Measurements from ENCODE around the gene CGB7. TPM values are rescaled to one million over a fixed set of nuclear protein-coding genes. Genes with fewer than 3 reads are reported as not detected.

The CGB7 gene
- 0.66 and 1.0 TPM in 2 replicates for total RNA-seq (2022)
- percentile 23 among the genes with signal in this experiment for Bru-seq, nascent RNA
- percentile 16 among the genes with signal in this experiment for BruChase-seq, experiment 1, labeled RNA remaining after a 6-hour chase
- percentile 18 among the genes with signal in this experiment for BruChase-seq, experiment 2, labeled RNA remaining after a 2-hour chase
- long read RNA-seq, partial matches to known transcripts, result 0 of 1 reads
- long read RNA-seq, other reads (novel, unspliced or antisense), result 0 of 1 reads

- no peak for TF ChIP-seq CTCF (IDR thresholded peaks at IDR 0.05; ENCODE audit: unreplicated experiment)
- Mint-ChIP-seq H3K4me1 (ENCODE audit: low read depth, unreplicated experiment) (peaks cover 20% of the 10 kb centered on the region), H3K4me3 (ENCODE audit: low read depth, unreplicated experiment) (peak within 1 kb of the TSS; percentile 95), H3K27ac (ENCODE audit: unreplicated experiment) (peak within 1 kb of the TSS; percentile 58), H3K36me3 (ENCODE audit: insufficient read depth, unreplicated experiment) (peaks cover 37% of the 10 kb centered on the region), H3K9me3 (ENCODE audit: low read depth, unreplicated experiment) (no peaks in the 10 kb centered on the region), H3K27me3 (ENCODE audit: unreplicated experiment) (peaks cover 16% of the 10 kb centered on the region)
- intact Hi-C loops (cut with micrococcal nuclease; ENCODE audit: unreplicated experiment), result no loop called here
- DNase-seq, result peak; percentile 87
- CTCF ChIA-PET, result interaction anchor here (0.5 to 1.5 kb wide), 3 partner anchors 39 to 101 kb away, joined by 4 to 5 read pairs (median 4); partner anchors contain the start of gene RUVBL2
- BruUV-seq (replicated peaks), result no TSS peak
These were observed at the start of gene CGB7 for GRCh38 chr19:49057636-49058234. TSS of gene CGB7 (minus strand) at chr19:49057749. CDS start at chr19:49055375, 2,374 bp downstream.

DNA sequence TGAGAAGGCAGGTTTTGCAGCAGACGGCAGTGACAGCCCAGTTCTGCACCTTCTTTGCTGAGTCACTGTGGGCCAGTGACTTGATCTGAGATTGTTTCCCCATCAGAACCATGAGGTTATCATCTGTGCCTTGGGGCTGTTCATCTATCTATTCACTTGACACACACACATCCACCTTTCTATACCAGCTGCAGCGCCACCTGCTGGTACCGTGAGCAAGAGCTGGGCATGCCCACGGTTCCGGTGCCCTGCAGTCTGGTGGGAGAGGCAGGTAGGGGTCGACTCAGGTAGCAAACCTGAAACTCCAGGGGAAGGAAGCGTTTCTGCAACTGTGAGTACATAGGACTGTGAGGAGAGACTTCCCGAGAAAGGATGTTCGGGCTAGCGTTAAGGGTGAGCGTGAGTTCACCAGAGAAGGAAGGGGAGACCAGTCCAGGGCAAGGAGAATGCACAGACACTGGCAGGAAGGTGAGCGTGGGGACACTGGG, 49.1 kb upstream of the CGB7 start:
- CTCF ChIA-PET, result interaction anchor here (0.5 to 1.7 kb wide), 6 partner anchors 9 to 304 kb away, joined by 3 to 9 read pairs (median 7); no protein-coding TSS in a partner anchor
- Mint-ChIP-seq H3K4me3 (ENCODE audit: low read depth, unreplicated experiment) (no peak overlapping the region), H3K27ac (ENCODE audit: unreplicated experiment) (peak overlapping the region; percentile 9)

DNA sequence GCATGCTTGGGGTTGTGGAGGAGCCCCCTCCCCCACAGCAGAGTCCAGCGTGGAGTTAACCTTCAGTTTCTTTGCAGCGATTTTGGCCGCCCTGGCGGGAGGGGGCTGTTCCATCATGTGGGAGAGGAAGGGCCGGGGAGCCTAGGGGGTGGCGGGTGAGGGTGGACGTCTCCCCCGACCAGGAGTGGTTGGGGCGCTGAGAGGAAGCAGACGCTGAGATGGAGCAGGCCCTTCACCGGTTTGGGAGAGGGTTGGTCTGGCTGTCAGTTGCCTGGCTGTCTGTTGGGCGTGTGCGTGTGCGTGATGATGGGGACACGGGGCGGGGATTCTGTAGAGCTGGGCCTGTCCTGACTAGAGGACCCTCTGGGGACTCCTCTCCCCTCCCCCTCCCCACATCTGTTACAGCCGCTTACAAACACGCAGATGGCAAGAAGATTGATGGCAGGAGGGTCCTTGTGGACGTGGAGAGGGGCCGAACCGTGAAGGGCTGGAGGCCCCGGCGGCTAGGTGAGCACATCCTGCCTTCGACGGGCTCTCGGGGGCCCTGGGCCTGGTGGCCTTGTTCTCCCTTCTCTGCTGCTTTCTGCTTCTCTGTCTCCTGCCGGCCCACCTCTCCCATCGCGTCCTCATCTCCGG, 46.8 kb upstream of the CGB7 start:
- peaks cover 86% of the 10 kb centered on the region for H3K36me3 Mint-ChIP-seq (ENCODE audit: insufficient read depth, unreplicated experiment)
- no peak overlapping the region for H3K27ac Mint-ChIP-seq (ENCODE audit: unreplicated experiment)
- H3K27me3 Mint-ChIP-seq (ENCODE audit: unreplicated experiment), result no peaks in the 10 kb centered on the region
- intact Hi-C loops (cut with micrococcal nuclease; ENCODE audit: unreplicated experiment), result no loop called here
- H3K4me1 Mint-ChIP-seq (ENCODE audit: low read depth, unreplicated experiment), result peaks cover 7% of the 10 kb centered on the region
- DNase-seq, result no peak
- H3K4me3 Mint-ChIP-seq (ENCODE audit: low read depth, unreplicated experiment), result no peak overlapping the region
- TF ChIP-seq CTCF (IDR thresholded peaks at IDR 0.05; ENCODE audit: unreplicated experiment), result no peak
- H3K9me3 Mint-ChIP-seq (ENCODE audit: low read depth, unreplicated experiment), result no peaks in the 10 kb centered on the region
- CTCF ChIA-PET, result no interaction called here
- no TSS peak for BruUV-seq (replicated peaks)

More for the DNA sequence above, 49.1 kb upstream of the CGB7 start:
- Mint-ChIP-seq H3K36me3 (ENCODE audit: insufficient read depth, unreplicated experiment) (peaks cover 65% of the 10 kb centered on the region), H3K9me3 (ENCODE audit: low read depth, unreplicated experiment) (no peaks in the 10 kb centered on the region), H3K4me1 (ENCODE audit: low read depth, unreplicated experiment) (no peaks in the 10 kb centered on the region), H3K27me3 (ENCODE audit: unreplicated experiment) (no peaks in the 10 kb centered on the region)
- peak; percentile 94 for TF ChIP-seq CTCF (IDR thresholded peaks at IDR 0.05; ENCODE audit: unreplicated experiment)
- BruUV-seq (replicated peaks), result no TSS peak
- intact Hi-C loops (cut with micrococcal nuclease; ENCODE audit: unreplicated experiment), result no loop called here
- peak; percentile 71 for DNase-seq

DNA sequence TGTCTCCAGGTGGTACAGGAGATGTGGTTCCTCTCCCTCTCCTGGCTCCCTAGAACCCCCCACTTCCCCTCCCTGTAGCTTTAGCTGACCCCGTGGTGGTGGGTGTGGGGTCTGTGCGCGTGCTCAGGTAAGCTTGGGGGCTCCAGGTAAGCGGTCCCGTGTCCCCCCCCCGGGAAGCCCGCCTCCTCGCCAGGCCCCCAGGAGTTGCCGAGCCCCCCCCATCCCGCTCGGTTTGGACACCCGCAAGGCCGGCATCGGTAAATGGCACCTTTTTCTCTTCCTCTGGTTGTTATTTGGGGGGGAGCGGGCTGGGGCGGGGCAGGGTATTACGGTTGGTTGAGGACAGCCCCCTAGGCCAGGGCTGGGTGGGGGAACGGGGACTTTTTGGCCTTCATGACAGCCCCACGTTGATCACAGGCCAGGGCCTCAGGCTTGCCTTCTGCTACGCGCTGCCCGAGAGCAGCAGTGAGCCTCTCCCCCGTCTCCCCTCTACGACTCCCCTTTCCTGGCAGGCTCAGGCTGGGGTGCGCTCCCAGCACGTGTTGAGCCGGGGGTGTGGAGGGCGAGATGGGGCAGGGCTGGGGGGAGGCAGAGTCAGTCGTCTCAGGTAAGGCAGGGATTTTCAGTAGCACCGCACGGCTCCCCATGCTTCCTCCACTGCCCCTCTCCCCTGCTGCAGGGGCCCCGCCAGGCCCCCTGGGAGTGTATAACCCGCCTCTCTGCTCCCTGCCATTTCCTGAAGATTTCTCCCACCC, 46.0 kb upstream of the CGB7 start:
- CTCF ChIA-PET, result no interaction called here
- no peaks in the 10 kb centered on the region for H3K9me3 Mint-ChIP-seq (ENCODE audit: low read depth, unreplicated experiment)

More for the DNA sequence above, 46.0 kb upstream of the CGB7 start:
- no peak for TF ChIP-seq CTCF (IDR thresholded peaks at IDR 0.05; ENCODE audit: unreplicated experiment)
- Mint-ChIP-seq H3K4me1 (ENCODE audit: low read depth, unreplicated experiment) (peaks cover 7% of the 10 kb centered on the region), H3K36me3 (ENCODE audit: insufficient read depth, unreplicated experiment) (peaks cover 86% of the 10 kb centered on the region), H3K27ac (ENCODE audit: unreplicated experiment) (no peak overlapping the region), H3K27me3 (ENCODE audit: unreplicated experiment) (no peaks in the 10 kb centered on the region), H3K4me3 (ENCODE audit: low read depth, unreplicated experiment) (no peak overlapping the region)
- intact Hi-C loops (cut with micrococcal nuclease; ENCODE audit: unreplicated experiment), result no loop called here
- BruUV-seq (replicated peaks), result TSS peak; percentile 8
- DNase-seq, result no peak
